Measurements from ENCODE around the gene MAPK1.
"Not testable (repeated sequence)": the region's sequence is repeated elsewhere in the genome, so short reads cannot be mapped to it uniquely, and the experiment has no call there.

MAPK1 gene

DNA sequence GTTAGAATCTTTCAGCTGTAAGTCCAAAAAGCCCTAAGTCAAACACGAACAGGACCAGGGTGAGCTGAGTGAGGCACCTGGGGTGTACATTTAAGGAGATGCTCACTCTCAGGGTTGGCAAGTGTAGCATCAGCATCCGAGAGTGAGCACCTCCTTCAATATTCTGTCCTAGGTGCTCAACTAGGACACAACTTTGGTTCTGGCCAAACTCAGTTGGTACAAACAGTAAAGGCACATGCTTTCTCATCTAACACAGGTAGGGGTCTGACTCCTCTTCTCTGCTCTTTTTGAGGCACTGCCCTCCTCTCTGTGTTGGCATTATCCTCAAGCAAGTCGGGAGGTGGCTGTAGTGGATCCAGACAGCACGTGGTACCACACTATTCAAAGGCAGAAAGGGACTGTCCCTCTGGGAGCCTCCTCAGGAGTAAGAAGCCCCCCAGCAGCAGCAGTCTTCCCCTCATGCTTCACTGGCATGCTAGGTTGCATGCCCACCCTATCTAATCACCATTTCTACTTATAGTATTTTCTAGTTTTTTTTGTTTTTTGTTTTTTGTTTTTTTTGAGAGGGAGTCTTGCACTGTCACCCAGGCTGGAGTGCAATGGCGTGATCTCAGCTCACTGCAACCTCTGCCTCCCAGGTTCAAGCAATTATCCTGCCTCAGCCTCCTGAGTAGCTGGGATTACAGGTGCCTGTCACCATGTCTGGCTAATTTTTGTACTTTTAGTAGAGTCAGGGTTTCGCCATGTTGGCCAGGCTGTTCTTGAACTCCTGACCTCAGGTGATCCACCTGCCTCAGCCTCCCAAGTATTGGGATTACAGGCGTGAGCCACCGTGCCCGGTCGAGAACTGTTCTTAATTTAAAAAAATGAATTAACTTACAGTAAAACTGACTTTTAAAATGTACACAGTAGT, 14.7 kb upstream of the MAPK1 start:
- no peak for DNase-seq

DNA sequence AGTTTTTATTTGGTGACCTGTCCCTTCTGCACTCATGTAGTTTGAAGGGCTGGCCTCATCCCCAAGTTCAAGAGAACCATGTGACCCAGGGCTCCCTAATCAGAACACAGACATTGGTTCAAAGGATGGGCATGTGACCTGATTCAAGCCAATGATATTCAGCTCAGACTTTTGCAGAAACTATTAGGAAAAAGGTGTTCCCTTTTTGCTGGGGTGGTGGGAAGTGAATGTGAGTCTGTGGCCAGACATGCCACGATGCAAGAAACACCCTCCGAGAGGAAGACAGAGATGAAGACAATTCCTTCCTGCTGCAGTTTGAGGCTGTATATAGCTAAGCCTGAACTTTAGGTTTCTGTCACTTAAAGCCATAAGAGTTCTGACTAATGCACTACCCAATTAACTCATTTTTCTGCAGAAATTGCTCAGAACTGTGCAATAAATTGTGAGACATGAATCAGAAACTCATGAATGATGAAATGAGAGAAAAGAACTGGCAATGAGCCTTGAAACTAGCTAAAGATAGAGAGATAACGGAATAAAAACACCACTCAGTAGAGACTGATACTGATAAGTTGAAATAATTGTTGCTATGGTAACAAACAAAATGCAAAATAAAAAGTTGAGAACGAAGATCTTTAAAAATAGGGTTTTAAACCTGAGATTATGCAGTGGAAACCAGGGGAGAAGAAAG, 9.2 kb upstream of the MAPK1 start:
- no peak for DNase-seq

- not testable (repeated sequence) for DNase-seq
Observed at GRCh38 chr22:21874953-21875352, 7.5 kb upstream of the MAPK1 start.

- no peak for DNase-seq
Observed at GRCh38 chr22:21873619-21874018, 6.2 kb upstream of the MAPK1 start.

- DNase-seq: not testable (repeated sequence)
Observed at GRCh38 chr22:21872741-21873140, 5.3 kb upstream of the MAPK1 start.

DNA sequence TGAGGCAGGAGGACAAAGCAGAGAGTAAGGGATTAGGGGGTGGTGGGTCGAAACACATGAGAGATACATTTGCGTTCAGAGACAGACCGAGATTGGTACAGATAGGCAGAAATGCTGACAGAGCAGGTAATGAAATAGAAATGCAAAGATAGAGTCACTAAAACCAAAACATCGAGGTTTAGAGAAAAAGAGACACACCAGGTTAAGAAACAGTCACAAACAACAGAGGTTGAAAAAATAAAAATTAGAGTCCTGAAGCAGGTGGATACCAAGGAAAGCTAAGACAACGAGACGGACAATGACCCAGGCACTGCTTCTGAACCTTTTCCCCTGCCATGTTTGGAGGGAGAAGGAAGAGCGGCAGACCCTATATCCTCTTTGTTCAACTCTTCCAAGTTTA, 1.2 kb upstream of the MAPK1 start:
- DNase-seq: no peak

DNA sequence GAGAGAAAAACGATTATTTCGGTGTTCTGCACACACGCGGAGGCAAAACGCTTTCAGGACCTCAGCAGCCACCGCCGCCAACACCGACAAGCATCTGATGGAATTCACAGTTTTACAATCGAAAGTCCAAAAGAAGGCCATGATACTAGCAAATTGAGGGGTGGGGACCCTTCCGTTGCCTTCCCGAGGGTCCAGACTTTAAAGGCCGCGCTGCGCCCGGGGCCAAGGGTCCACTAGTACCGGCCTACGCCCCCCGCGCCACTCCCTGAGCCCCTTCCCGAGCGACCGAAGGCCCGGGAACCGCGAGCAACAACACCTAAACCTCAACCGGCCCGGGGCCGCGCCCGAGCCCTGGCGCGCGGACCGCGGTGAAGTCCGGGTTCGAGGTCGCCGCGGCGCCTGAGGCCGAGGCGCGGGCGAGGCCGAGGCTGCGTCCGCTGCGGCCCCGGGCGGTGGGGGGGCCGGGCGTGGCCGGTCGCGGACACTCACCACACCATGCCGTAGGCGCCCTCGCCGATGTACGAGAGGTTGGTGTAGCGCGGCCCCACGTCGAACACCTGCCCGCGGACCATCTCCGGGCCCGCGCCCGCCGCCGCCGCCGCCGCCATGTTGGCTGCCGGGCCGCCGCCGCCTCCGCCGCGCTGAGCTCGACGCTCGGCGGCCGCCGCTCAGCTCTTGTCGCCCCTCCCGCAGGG, 465 bp downstream of the MAPK1 start:
- DNase-seq: peak; percentile 51

GRCh38 chr22:21865041-21865440, 2.4 kb downstream of the MAPK1 start:
- DNase-seq: no peak

- DNase-seq: no peak
Observed at GRCh38 chr22:21862386-21863245, 4.8 kb downstream of the MAPK1 start.

DNA sequence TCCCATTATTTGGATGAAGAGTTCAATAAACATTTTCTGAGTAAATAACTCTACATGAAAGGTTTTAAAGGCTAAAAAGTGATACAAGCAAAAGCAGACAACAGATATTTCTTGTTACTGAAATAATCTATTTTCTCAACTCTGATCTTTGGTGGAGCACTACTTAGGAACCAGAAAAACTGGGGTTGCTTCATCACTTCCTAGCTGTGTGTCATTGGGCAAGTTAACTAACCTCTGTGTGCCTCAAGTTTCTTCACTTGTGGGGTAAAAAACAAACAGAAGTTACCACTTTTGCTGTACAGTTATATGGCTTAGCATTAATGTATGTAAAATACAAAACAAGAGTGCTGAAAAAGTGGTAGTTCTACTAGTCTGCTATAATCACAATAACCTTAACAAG, 5.6 kb downstream of the MAPK1 start:
- DNase-seq: no peak

DNA sequence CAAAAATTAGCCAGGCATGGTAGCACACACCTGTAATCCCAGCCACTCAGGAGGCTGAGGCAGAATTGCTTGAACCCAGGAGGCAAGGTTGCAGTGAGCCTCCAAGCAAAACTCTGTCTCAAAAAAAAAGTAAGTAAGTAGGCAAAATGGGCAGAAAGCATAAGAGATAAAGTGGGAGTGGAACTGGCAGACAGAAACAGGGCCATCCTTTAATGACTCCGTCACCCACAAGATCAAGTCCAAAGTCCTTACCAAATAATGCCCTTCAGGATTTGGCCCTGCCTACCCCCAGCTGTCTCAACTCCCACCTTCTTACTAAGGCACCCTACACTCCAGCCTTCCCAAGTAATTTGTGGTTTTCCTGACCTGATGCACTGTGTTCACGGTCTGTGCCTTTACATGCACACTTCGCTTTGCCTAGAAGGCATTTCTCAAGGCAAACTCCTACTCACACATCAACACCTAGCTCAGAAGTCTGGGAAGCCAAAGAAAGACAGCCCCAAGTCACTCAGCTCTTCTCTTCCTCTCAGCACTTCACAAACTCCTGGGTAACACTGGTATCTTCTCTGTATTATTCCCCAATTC, 6.1 kb downstream of the MAPK1 start:
- no peak for DNase-seq

DNA sequence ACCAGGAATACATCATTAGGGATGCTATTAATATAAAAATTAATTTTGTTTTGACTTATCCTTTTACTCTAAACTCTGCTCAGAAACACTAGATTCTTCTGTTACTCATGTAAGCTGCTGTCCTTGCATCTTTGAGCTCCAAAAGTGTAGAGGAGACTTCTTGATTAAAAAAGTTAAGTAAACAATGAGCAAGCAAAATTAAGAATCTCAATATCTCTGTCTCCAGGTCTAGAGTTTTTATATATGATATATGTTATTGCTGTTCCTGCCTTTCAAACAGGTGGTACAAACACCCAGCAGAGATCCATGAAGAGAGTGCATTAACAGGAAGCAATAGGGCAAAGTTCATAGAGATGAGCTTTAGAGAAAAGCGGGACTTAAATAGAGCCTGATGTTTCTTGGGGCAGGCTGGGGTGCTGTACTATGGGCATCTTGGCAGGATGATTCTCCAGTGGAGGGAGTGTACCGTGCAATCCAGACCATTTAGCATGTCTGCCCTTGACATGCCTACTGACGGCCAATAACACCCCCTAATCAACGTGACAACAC, 6.9 kb downstream of the MAPK1 start:
- DNase-seq: no peak

DNA sequence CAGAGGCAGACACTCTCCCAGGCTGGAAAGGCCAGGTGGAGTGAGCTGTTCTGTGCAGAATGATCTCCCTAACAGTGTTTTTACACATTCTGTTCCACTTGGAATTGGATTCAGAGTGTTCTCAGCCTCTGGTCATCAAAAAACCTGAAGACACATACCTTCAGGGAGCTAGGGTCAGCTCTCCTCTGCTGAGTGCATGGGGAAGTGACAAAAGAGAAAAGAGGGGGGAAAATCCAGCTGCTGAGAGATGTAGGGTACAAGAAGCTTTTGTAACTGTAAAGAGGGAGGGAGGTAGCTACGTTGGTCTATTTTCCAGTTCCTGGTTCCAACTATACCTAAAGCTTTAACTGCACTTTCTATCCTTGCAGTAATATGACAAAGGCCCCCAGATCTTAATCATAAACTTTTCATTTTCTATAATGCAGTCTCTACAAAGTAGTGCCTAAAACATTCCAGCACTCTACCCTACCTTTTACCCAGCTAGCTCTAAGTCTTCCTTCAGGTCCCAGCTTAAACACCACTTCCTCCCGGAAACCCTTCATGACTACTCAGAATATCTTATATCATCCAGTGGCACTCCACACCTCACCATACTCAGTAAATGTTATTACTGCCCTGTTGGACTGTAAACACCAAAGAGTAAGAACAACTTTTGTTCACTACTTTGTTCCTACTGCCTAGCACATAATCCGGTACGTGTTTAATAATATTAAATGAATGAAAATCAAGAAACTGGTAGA, 9.2 kb downstream of the MAPK1 start:
- no peak for DNase-seq

GRCh38 chr22:21857481-21857914, 9.9 kb downstream of the MAPK1 start:
- DNase-seq: no peak

DNA sequence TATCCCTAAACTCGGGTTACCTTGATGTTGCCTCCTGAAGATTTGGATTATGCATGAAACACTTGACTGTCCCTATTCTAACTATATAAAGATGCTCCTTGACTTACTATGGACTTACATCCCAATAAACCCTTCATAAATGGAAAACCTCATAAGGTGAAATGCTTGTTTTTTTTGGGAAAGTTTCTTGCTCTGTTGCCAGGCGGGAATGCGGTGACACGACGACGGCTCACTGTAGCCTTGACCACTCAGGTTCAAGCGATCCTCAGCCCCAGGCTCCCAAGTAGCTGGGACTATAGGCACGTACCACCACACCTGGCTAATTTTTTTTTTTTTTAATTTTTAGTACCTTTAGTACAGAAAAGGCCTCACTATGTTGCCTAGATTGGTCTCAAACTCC, 10.6 kb downstream of the MAPK1 start:
- no peak for DNase-seq

DNA sequence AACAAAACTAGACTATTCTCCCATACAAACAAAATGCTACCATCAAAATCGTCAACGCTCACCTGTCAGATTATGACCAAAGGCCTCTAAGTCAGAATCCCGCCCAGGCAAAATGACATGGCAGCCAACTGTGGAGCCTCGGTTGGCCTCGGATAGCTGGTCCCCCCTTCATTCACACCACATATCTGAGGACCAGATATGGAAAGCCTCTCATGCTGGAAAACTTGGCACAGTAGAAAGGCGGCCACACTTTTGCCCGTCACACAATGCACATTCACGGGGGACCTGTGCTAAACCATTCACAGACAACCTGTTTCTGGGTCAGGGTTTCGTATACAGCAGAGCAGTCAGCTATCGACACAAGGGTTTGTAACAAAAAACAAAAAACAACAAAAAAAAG, 11.2 kb downstream of the MAPK1 start:
- no peak for DNase-seq

GRCh38 chr22:21855676-21856075, 11.8 kb downstream of the MAPK1 start:
- no peak for DNase-seq

DNA sequence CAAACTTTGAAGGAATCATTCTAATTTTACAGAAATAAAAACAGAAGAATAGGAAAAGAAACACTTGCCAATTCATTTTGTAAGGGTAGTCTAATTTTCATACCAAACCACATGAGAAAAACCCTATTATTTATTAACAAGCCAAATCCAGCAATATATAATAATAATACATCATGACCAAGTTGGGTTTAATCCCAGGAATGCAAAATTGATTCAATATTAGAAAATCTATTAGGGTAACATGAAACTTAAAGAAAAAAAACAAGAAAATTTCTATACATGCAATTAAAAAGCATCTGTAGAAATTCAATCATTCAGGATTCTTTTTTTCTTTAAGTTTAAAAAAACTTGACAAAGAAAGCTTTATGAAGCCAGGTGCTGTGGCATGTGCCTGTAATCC, 16.8 kb downstream of the MAPK1 start:
- DNase-seq: no peak

DNA sequence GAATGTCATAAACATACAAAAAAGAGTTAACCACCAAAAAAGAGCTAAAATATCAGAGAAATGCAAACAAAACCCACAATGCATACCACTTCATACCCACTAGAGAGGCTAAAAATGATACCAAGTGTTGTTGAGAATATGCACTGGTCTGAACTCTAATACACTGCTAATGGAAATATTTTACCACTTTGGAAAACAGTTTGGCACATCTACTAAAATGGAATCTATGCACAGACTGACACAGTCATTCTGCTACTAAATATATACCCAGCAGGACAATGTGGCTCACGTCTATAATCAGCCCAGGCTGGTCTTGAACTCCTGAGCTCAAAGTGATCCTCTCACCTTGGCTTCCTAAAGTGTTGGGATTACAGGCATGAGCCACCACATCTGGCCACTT, 18.0 kb downstream of the MAPK1 start:
- DNase-seq: no peak

- not testable (repeated sequence) for DNase-seq
Observed at GRCh38 chr22:21848057-21848456, 19.4 kb downstream of the MAPK1 start.

Data from NCI-H2227 treated with DMSO at 0.1 percent for 48 hours (cell line).